Activated CD4-positive, alpha-beta T cell treated with anti-CD3 and anti-CD28 coated beads, Interleukin-2, amount 10 ng/mL, durations not matched to agents 7 days and 5 days (primary cell): ENCODE measurements around the gene PPA2. TPM values are rescaled to one million over a fixed set of nuclear protein-coding genes. Genes with fewer than 3 reads are reported as not detected.
A peak's percentile ranks its signal among the peaks of the same experiment; 100 is the strongest.
"Not testable (repeated sequence)": the region's sequence is repeated elsewhere in the genome, so short reads cannot be mapped to it uniquely, and the experiment has no call there.

Experiments used
- CTCF ChIA-PET: fragments of 350-600 bp; sonication (Branson Sonifier 250); formaldehyde crosslinking; loops from one replicate; lab custom pipeline; 2021; ENCODE audit warnings: antibody characterized with exemption; lab: Charles Lee
- POLR2A ChIA-PET: fragments of 350-600 bp; sonication (Branson Sonifier 250); formaldehyde crosslinking; loops from one replicate; lab custom pipeline; 2021; ENCODE audit warnings: antibody characterized with exemption; lab: Charles Lee
- DNase-seq: peaks from one replicate; pipeline ENCODE4 v3.0.0-alpha.2; 2020
- H3K27ac Mint-ChIP-seq: one replicate; pipeline ENCODE4 v1.8.0; 2021; ENCODE audit warnings: mild to moderate bottlenecking, moderate library complexity, mixed read lengths
- H3K27me3 Mint-ChIP-seq: one replicate; pipeline ENCODE4 v1.8.0; 2021; ENCODE audit warnings: mixed read lengths
- H3K36me3 Mint-ChIP-seq: one replicate; pipeline ENCODE4 v1.8.0; 2021; ENCODE audit warnings: low read depth, mixed read lengths
- H3K4me1 Mint-ChIP-seq: one replicate; pipeline ENCODE4 v1.8.0; 2021; ENCODE audit warnings: mixed read lengths
- H3K4me3 Mint-ChIP-seq: one replicate; pipeline ENCODE4 v1.8.0; 2021; ENCODE audit warnings: mild to moderate bottlenecking, moderate library complexity, mixed read lengths
- H3K9me3 Mint-ChIP-seq: one replicate; pipeline ENCODE4 v1.8.0; 2021; ENCODE audit warnings: mixed read lengths
- total RNA-seq, 2 experiments: library from RNA; stranded (reverse); gene quantifications; one replicate each; pipeline ENCODE4 v1.2.3, GENCODE V29; 2021

The PPA2 gene
- total RNA-seq, 2 experiments from 2014 or later: 40.1 to 49.8 TPM

- CTCF ChIA-PET: interaction anchor here (1.7 kb wide), 1 partner anchor 9 kb away, joined by 4 read pairs; no protein-coding TSS in a partner anchor
- POLR2A ChIA-PET: no interaction called here
- DNase-seq: peak; percentile 86
- Mint-ChIP-seq H3K4me3 (peak overlapping the region; percentile 98), H3K4me1 (peaks cover 39% of the 10 kb centered on the region), H3K27ac (no peak overlapping the region), H3K36me3 (peaks cover 20% of the 10 kb centered on the region), H3K27me3 (peaks cover 4% of the 10 kb centered on the region), H3K9me3 (no peaks in the 10 kb centered on the region)
Observed at GRCh38 chr4:105471566-105472176, 2.2 kb downstream of the PPA2 start.

- Mint-ChIP-seq H3K4me1 (peaks cover 39% of the 10 kb centered on the region), H3K27ac (no peak overlapping the region), H3K27me3 (no peaks in the 10 kb centered on the region), H3K4me3 (no peak overlapping the region), H3K9me3 (peaks cover 6% of the 10 kb centered on the region), H3K36me3 (peaks cover 28% of the 10 kb centered on the region)
- no peak for DNase-seq
- POLR2A ChIA-PET: no interaction called here
- CTCF ChIA-PET: interaction anchor here (0.6 to 1.7 kb wide), 2 partner anchors 8 to 9 kb away, joined by 4 read pairs; no protein-coding TSS in a partner anchor
Observed at GRCh38 chr4:105470766-105471165, 3.1 kb downstream of the PPA2 start.

GRCh38 chr4:105469736-105470135 is 4.1 kb downstream of the PPA2 start:
- H3K4me1 Mint-ChIP-seq: peaks cover 39% of the 10 kb centered on the region
- H3K4me3 Mint-ChIP-seq: no peak overlapping the region
- H3K27ac Mint-ChIP-seq: no peak overlapping the region
- H3K9me3 Mint-ChIP-seq: peaks cover 12% of the 10 kb centered on the region
- POLR2A ChIA-PET: no interaction called here
- H3K27me3 Mint-ChIP-seq: no peaks in the 10 kb centered on the region
- CTCF ChIA-PET: no interaction called here
- H3K36me3 Mint-ChIP-seq: peaks cover 38% of the 10 kb centered on the region
- no peak for DNase-seq

GRCh38 chr4:105466580-105466979 is 7.3 kb downstream of the PPA2 start:
- Mint-ChIP-seq H3K9me3 (peaks cover 22% of the 10 kb centered on the region), H3K4me3 (no peak overlapping the region), H3K27ac (no peak overlapping the region), H3K4me1 (peaks cover 23% of the 10 kb centered on the region), H3K27me3 (no peaks in the 10 kb centered on the region), H3K36me3 (peaks cover 53% of the 10 kb centered on the region)
- DNase-seq: no peak
- POLR2A ChIA-PET: no interaction called here
- CTCF ChIA-PET: no interaction called here

GRCh38 chr4:105464563-105464962 is 9.3 kb downstream of the PPA2 start:
- H3K27me3 Mint-ChIP-seq, DNase-seq, H3K4me3 Mint-ChIP-seq, H3K27ac Mint-ChIP-seq, POLR2A ChIA-PET, CTCF ChIA-PET: not testable (repeated sequence)
- peaks cover 12% of the 10 kb centered on the region for H3K4me1 Mint-ChIP-seq
- H3K9me3 Mint-ChIP-seq: peaks cover 22% of the 10 kb centered on the region
- peaks cover 48% of the 10 kb centered on the region for H3K36me3 Mint-ChIP-seq

GRCh38 chr4:105462576-105462975 is 11.3 kb downstream of the PPA2 start:
- DNase-seq: no peak
- ChIA-PET POLR2A (no interaction called here), CTCF (interaction anchor here (0.6 kb wide), 1 partner anchor 8 kb away, joined by 4 read pairs; no protein-coding TSS in a partner anchor)
- Mint-ChIP-seq H3K27ac (no peak overlapping the region), H3K4me3 (no peak overlapping the region), H3K27me3 (no peaks in the 10 kb centered on the region), H3K36me3 (peaks cover 54% of the 10 kb centered on the region), H3K4me1 (peaks cover 9% of the 10 kb centered on the region), H3K9me3 (peaks cover 22% of the 10 kb centered on the region)

GRCh38 chr4:105461621-105462382 is 12.1 kb downstream of the PPA2 start:
- POLR2A ChIA-PET: no interaction called here
- Mint-ChIP-seq H3K27me3 (no peaks in the 10 kb centered on the region), H3K9me3 (peaks cover 22% of the 10 kb centered on the region), H3K4me3 (no peak overlapping the region), H3K36me3 (peaks cover 47% of the 10 kb centered on the region), H3K4me1 (peaks cover 7% of the 10 kb centered on the region), H3K27ac (no peak overlapping the region)
- CTCF ChIA-PET: interaction anchor here (0.6 kb wide), 1 partner anchor 9 kb away, joined by 4 read pairs; no protein-coding TSS in a partner anchor
- no peak for DNase-seq

GRCh38 chr4:105461221-105461620 is 12.6 kb downstream of the PPA2 start:
- no peak for DNase-seq
- H3K27ac Mint-ChIP-seq: no peak overlapping the region
- no peaks in the 10 kb centered on the region for H3K27me3 Mint-ChIP-seq
- peaks cover 20% of the 10 kb centered on the region for H3K9me3 Mint-ChIP-seq
- H3K36me3 Mint-ChIP-seq: peaks cover 45% of the 10 kb centered on the region
- POLR2A ChIA-PET: no interaction called here
- H3K4me1 Mint-ChIP-seq: peaks cover 7% of the 10 kb centered on the region
- CTCF ChIA-PET: no interaction called here
- H3K4me3 Mint-ChIP-seq: no peak overlapping the region

GRCh38 chr4:105460306-105460705 is 13.6 kb downstream of the PPA2 start:
- H3K36me3 Mint-ChIP-seq: peaks cover 43% of the 10 kb centered on the region
- DNase-seq: no peak
- no peak overlapping the region for H3K4me3 Mint-ChIP-seq
- peaks cover 7% of the 10 kb centered on the region for H3K4me1 Mint-ChIP-seq
- H3K27me3 Mint-ChIP-seq: no peaks in the 10 kb centered on the region
- CTCF ChIA-PET: interaction anchor here (0.6 kb wide), 1 partner anchor 116 kb away, joined by 3 read pairs; no protein-coding TSS in a partner anchor
- peaks cover 14% of the 10 kb centered on the region for H3K9me3 Mint-ChIP-seq
- H3K27ac Mint-ChIP-seq: no peak overlapping the region
- POLR2A ChIA-PET: no interaction called here

- H3K27me3 Mint-ChIP-seq, POLR2A ChIA-PET, H3K9me3 Mint-ChIP-seq, DNase-seq, H3K4me3 Mint-ChIP-seq, H3K27ac Mint-ChIP-seq: not testable (repeated sequence)
- Mint-ChIP-seq H3K36me3 (peaks cover 36% of the 10 kb centered on the region), H3K4me1 (peaks cover 14% of the 10 kb centered on the region)
- CTCF ChIA-PET: interaction anchor here (1.4 kb wide), 1 partner anchor 15 kb away, joined by 6 read pairs; the partner anchor contains the start of gene PPA2
Observed at GRCh38 chr4:105458541-105458940, 15.3 kb downstream of the PPA2 start.

GRCh38 chr4:105458001-105458400 is 15.9 kb downstream of the PPA2 start:
- peaks cover 36% of the 10 kb centered on the region for H3K36me3 Mint-ChIP-seq

GRCh38 chr4:105455998-105456397 is 17.9 kb downstream of the PPA2 start:
- Mint-ChIP-seq H3K9me3 (no peaks in the 10 kb centered on the region), H3K27me3 (no peaks in the 10 kb centered on the region), H3K4me3 (no peak overlapping the region), H3K4me1 (peaks cover 9% of the 10 kb centered on the region), H3K27ac (no peak overlapping the region), H3K36me3 (peaks cover 45% of the 10 kb centered on the region)
- ChIA-PET POLR2A (no interaction called here), CTCF (no interaction called here)
- no peak for DNase-seq

More at GRCh38 chr4:105458001-105458400, 15.9 kb downstream of the PPA2 start:
- Mint-ChIP-seq H3K27me3 (no peaks in the 10 kb centered on the region), H3K4me1 (peaks cover 16% of the 10 kb centered on the region), H3K27ac (no peak overlapping the region), H3K4me3 (no peak overlapping the region), H3K9me3 (peaks cover 4% of the 10 kb centered on the region)
- POLR2A ChIA-PET: no interaction called here
- no peak for DNase-seq
- CTCF ChIA-PET: interaction anchor here (1.4 kb wide), 1 partner anchor 16 kb away, joined by 6 read pairs; the partner anchor contains the start of gene PPA2

GRCh38 chr4:105455182-105455581 is 18.7 kb downstream of the PPA2 start:
- no peak overlapping the region for H3K4me3 Mint-ChIP-seq
- CTCF ChIA-PET: no interaction called here
- peaks cover 9% of the 10 kb centered on the region for H3K4me1 Mint-ChIP-seq
- H3K27ac Mint-ChIP-seq: no peak overlapping the region
- POLR2A ChIA-PET: no interaction called here
- H3K27me3 Mint-ChIP-seq: no peaks in the 10 kb centered on the region
- H3K36me3 Mint-ChIP-seq: peaks cover 48% of the 10 kb centered on the region
- DNase-seq: no peak
- no peaks in the 10 kb centered on the region for H3K9me3 Mint-ChIP-seq
